GM18868 (cell line): Measurements from ENCODE around the gene NR2F6.

Experiments
- ATAC-seq: cut with Tn5 transposase; IDR thresholded peaks from one replicate; pipeline ENCODE4 v1.9.1; 2021; ENCODE audit warnings: mild to moderate bottlenecking, moderate library complexity; ENCODE audit not compliant: unreplicated experiment

Gene NR2F6

GRCh38 chr19:17264641-17264979 lies 18.9 kb upstream of the NR2F6 start, which contains the start of gene USHBP1:
Gene USHBP1 (minus strand): TSS chr19:17264745. CDS start chr19:17264299, 446 bp downstream.
- ATAC-seq: no peak

DNA sequence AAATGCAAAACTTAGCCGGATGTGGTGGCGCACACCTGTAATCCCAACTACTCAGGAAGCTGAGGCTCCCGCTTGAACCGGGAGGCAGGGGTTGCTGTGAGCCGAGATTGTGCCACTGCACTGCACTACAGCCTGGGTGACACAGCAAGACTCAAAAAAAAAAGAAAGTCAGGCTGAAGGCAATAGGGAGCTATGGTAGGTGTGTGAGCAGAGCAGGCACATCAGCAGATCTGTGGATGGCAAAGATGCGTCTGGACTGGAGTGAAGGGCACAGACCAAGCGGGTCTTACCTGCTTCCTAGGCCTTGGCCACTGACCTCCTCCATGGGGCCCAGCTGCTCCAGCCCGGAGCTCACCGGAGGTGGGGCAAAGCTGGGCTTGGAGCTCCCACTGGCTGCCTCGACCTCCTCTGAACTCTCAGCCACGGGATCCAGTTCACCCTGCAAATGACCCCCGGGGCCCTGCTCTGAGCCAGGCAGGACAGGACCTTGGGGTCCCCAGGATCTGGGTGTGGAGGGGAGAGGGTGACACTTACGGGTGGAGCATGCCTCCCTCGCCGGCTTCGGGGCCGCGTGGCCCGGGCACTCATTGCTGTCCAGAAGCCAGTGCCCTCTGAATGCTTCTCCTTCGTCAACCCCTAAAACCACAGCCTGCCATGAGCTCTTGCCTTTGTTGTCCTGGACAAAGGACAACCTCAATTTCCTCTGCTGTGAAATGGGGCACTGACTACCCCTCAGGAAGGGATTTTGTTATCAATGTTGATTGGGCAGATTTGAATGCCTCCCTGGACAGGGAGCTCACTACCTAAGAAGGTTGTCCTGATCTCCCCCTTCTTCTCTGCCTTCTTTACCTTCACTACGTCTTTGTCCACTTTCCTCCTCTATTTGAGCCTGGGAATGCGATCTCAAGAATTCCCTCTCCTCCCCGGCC lies 18.3 kb upstream of the NR2F6 start:
- ATAC-seq: no peak

- no peak for ATAC-seq
Observed at GRCh38 chr19:17262557-17262956, 16.8 kb upstream of the NR2F6 start.

DNA sequence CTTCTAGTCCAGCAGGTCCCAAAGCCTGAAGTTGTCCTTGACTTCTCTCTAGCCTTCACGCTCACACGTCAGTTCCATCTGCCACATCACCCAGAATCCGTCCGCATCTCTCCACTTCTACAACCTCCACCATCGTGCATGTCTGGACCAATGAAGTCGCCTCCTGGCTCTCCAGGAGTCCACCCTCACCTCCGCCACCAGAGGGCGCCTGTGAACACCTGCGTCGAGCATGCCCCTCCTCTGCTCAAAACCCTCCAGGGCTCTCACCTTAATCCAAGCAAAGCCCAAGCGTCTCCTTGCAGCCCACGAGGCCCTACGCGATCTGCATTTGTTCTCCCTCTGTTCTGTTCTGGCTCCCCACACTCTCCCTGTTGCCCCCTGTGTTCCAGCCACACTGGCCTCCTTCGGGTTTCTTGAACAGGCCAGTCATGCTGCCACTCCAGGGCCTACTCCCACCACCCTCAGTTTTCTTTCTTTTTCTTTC lies 15.2 kb upstream of the NR2F6 start:
- ATAC-seq: peak; percentile 66

DNA sequence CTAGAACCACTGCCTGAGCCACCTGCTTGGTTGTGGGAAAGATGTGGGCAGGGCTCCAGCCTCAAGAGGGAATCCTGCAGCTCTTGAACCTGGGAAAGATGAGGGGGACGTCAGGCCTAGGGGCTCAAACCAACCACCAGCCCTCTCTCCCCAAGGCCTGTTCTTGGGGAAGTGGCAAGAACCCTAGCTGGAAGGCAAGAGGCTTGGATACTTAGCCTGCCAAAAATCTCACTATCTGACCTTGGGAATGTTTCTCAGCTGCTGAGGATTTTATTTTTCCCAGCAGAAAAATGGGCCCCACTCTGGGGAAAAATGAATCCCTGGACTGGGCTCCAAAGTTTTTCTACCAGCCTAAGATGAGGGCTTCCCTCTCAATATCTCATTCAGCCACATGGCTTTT lies 14.2 kb upstream of the NR2F6 start:
- no peak for ATAC-seq

GRCh38 chr19:17259118-17259780 lies 13.5 kb upstream of the NR2F6 start:
- ATAC-seq: no peak

- no peak for ATAC-seq
Observed at GRCh38 chr19:17256130-17256529, 10.4 kb upstream of the NR2F6 start.

GRCh38 chr19:17255150-17255621 lies 9.5 kb upstream of the NR2F6 start:
- ATAC-seq: no peak

DNA sequence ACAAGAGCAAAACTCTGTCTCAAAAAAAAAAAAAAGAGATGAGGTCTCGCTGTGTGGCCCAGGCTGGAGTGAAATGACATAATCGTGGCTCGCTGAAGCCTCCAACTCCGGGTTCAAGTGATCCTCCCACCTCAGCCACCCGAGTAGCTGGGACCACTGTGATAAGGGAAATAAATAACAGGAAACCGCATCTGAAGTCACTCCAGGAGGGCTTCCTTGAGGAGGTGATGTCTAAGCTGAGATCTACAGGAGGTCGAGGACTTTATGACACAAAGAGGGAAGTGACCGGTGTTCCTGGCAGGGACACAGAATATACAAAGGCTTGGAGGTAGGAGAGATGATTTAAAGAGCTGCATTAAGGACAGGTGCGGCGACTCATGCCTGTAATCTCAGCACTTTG lies 8.9 kb upstream of the NR2F6 start:
- ATAC-seq: no peak

- no peak for ATAC-seq
Observed at GRCh38 chr19:17249887-17250548, 4.3 kb upstream of the NR2F6 start.

DNA sequence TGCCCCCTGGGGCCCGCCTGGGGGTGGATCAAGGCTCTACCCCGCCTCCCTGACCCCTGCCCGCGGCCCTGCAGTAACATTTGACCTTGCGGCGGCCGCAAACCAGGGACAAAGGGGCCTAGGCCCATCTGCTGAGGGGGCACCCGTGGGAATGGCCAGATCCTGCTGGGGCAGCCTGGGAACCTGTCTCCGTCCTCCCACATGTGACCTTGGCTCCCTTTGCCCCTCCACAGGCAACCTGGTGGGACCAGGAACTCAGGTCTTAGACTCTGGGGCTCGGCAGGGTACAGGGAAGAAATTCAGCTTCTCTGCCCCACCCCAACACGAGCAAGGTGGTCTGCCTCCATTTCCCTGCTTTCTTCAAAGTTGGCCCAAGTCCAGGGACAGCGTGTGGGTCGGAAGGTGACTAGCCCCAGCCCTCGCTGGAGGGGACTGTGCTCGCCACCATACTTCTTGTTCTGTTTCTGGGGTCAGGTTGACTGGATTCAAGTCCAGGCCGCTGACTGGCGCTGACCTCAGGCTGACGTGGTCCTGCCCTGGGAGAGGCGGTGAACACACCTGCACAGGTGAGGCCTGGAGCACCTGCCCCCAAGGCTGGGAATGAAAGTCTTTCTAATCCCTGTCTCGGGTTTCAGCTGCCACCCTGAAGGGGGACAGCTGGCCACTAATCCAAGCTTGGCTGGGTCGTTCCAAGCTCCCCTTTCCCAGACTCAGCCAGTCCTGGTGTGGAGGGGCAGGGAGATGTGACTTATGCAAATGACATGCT lies 2.5 kb upstream of the NR2F6 start:
- ATAC-seq: no peak

DNA sequence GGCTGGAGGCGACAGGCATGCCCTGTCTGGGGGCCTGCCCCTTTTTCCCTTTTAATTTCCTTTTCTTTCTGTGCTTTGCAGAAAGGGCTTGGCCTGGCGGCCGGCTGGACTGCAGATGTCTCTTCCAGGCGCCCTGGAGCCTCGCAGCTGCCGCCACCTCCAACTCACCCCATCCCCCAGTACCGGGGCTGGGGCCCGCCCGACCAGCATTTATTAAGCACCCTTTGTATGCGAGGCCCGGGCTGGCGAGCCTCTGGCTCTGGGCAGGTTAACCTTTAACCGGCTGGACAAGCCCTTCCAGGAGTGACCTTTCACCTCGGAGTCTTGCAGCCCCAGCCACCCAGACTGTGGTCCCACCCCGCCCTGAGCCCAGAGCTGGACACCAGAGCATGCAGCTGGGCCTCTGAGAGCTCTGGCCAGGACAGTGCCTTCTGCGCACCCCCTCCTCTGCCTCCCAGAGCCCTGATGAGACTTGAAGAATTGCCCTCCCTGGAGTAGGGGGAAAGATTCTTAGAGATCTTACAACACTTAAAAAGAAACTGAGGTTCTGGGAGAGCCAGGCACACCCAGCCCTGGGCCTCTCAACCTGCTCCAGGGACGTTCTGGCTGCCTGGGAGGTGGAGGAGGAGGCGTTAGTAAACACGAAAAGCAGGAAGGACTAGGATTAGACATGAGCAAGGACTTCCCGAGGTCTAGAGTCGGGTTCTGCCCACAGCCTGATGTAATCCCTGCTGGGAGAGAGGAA lies 1.1 kb upstream of the NR2F6 start:
- ATAC-seq: no peak

- no peak for ATAC-seq
Observed at GRCh38 chr19:17244618-17245534, 843 bp downstream of the NR2F6 start.

GRCh38 chr19:17243830-17244617 lies 1.7 kb downstream of the NR2F6 start:
- ATAC-seq: no peak

DNA sequence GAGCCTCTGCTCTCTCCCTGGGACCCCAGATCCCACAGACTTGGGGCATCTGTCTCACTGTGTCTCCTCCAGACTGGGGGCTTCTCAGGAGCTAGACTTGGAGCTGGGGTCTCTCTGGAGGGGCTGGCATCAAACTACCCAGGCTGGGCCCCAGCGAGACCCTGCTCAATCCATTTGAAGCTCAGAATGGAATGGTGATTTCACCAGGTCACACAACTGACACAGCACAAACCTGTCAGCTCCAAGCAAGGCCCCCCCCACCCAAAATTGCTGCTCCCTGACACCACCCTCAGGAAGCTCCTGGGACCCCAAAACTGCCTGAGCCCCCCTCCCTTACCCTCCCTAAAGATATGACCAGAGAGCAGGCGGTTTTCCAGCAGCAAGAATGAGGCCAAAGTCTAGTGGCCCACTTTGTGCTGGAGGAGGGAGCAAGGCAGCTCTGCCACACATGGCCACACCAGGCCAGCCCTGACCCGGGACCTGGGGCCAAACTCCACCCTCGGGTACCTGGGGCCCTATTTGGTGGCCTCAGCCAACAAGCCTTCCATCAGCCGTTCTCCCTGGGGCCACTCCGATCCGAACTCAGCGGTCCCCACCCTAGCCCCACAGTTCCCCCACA lies 2.4 kb downstream of the NR2F6 start:
- ATAC-seq: no peak

GRCh38 chr19:17242431-17243208 lies 3.1 kb downstream of the NR2F6 start:
- no peak for ATAC-seq

- no peak for ATAC-seq
Observed at GRCh38 chr19:17240826-17241399, 4.8 kb downstream of the NR2F6 start.
